Fibroblast of skin of scalp (primary cell): Measurements from ENCODE around the gene FAM163B.

Experiments
- DNase-seq: peaks from one replicate; pipeline ENCODE4 v3.0.0-alpha.2; 2013

Gene FAM163B

GRCh38 chr9:133615606-133616188 is 6.5 kb upstream of the FAM163B start:
- DNase-seq = no peak

GRCh38 chr9:133615186-133615585 is 6.0 kb upstream of the FAM163B start:
- no peak for DNase-seq

GRCh38 chr9:133614678-133615077 is 5.5 kb upstream of the FAM163B start:
- no peak for DNase-seq

DNA sequence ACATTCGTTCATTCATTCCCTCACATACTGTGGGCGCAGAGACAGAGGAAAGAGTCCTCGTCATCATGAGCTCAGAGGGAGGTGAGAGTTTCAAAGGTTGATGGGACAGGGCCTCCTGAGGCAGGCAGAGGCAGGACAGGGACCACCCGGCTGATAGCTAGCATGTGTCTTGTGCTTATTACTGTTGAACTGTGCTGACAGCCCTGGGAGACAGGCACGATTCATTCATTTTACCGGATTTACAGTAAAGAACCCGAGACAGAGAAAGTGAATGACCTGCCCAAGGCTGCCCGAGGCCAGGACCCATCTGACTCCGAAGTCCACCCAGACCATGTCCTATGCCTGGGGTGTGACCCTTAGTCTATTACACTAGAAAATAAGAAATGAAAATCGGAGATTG is 4.9 kb upstream of the FAM163B start:
- no peak for DNase-seq

DNA sequence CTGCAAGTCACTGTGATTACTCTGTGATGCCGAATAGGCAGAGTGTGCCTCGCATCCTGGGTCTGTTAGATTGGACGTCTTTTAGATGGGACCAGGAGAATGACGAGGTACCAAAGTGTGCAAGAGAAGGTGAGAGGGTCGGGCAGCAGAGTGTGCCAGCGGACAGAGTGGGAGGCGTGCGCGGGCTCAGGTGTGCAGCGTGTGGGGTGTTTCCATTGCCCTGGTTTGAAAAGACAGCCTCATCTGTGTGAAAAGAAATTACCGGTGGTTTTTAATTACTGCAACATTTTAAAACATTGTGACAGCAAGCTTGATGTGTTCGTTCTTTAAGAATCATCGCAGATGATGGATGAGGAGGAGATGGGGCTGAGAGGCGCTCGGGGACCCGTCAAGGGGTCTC is 4.2 kb upstream of the FAM163B start:
- no peak for DNase-seq

- no peak for DNase-seq
These were observed 3.6 kb upstream of the FAM163B start for GRCh38 chr9:133612816-133613215.

GRCh38 chr9:133612051-133612450 is 2.9 kb upstream of the FAM163B start:
- no peak for DNase-seq

DNA sequence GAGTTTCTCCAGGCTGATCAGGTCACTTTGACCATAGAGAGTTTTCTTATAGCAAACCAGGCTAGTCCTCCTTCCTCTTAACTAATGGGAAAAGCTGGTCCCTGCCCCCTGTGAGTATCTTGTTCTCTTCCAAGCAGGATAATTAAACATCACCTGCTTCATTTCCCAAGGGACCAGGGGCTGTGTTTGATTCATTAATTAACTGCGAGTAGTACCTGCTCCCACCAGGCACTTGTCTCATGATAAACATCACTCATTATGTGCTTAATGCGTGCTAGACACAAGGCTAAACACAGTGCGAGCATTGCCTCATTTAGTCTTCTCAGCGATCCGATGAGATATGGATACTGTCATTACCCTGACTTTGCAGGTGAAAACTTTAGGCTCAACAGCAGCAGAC is 1.7 kb upstream of the FAM163B start:
- no peak for DNase-seq

DNA sequence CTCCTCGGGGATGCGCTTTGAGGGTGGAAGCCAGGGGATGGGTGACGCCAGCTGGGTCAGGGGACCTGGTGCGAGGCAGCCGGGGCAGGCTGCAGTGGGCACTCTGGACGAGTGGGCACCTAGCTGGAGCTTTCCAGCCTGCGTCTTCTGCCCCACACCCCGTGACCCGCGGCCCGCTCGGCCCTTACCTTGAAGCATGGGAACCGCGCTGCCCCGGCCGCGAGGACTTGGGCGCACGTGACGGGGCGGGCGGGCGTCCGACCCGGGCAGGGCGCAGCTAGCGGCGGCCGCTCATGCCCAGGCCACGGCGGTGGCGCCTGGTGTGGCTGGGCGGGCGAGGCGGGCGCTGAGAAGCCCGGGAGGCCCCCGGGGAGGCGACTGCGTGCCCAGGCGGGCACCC is 300 bp downstream of the FAM163B start:
- DNase-seq = no peak

DNA sequence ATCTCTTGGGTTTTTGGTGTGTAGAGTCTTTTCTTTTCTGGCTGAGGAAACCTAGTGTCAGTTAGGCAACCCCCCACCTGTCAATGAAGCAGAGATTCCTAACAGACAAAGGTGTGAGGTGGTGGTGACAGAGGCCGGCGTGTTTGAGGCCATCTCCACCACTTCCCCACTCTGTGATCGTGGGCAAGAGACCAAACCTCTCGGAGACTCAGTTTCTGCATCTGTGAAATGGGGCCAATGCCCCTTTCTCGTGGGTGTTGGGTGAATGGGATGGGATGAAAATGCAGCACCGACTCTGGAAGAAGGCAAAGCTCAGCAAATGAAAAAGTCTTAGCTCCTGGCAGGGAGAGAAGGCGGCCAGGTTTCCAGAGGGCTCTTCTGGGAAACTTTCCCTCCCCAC is 807 bp downstream of the FAM163B start:
- no peak for DNase-seq

DNA sequence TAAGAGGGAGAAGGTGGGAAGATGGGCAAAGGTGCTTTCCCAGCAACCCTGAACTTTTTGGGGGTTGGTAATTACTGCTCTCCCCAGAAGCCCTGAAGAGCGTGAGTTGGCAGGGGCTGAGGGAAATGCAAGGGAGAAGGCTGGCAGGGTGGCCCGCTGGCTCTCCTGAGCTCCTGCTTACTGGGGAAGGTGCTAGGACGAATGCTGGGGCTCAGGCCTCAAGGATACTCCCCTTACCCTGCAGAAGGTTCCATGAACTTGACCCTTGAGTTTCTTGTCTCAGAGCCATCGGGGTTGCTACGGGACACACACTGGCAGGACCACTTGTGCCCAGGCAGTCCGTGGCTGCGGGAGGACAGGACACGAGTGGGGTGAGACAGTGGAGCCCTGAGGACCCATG is 1.2 kb downstream of the FAM163B start:
- no peak for DNase-seq

DNA sequence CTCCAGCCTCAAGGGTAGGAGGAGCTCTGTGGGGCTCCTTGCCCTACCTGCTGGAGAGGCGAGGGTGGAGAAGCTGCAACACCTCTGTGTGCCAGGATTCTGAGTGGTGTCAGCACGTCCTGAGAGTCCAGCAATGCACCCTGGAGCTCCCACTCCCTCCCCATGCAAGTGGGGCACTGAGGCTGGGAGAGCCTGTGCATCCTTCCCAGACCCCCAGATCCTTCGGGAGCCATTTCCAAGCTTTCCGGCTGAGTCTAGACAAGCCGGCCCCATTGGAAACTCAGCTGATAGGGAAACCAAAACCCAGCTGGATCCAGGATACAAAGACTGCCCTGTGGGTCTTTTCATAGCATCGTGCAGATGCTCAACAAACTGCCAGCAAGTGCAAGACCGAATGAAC is 1.8 kb downstream of the FAM163B start:
- no peak for DNase-seq

DNA sequence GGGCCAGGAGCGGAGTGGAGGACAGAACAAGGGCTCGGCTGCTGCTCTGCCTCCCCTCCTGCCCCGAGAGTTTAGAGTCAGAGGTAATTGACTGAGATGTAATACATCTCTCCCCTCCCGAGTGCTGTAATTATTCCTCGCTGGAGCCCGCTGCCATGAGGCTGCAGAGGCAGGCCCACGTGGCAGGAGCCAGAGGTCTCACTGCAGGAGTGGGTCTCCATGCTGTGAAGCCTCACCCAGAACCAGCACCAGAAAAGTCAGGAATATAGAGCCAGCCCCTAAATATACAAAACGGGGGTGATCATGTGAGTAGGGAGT is 2.5 kb downstream of the FAM163B start:
- no peak for DNase-seq

GRCh38 chr9:133605856-133606707 is 3.1 kb downstream of the FAM163B start:
- DNase-seq = no peak

- DNase-seq = no peak
These were observed 3.7 kb downstream of the FAM163B start for GRCh38 chr9:133605446-133605845.

- DNase-seq = no peak
These were observed 4.3 kb downstream of the FAM163B start for GRCh38 chr9:133604856-133605255.

DNA sequence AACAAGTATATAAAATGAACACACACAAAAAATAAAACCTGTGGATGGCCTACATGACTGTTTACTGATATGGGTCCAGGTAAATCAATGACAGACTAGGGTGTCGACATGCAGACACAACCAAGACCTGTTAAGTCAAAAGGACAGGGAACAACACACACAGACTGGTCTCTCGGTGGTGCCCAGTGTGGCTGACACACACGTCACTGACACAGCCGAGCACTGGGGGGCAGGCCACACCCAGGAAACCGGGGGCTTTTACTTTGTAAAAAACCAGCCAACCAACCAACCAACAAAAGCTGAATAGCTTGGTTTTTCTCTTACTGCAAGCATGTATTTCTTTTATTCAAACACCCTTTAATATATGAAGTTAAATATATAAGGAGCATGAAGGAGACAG is 5.0 kb downstream of the FAM163B start:
- no peak for DNase-seq

DNA sequence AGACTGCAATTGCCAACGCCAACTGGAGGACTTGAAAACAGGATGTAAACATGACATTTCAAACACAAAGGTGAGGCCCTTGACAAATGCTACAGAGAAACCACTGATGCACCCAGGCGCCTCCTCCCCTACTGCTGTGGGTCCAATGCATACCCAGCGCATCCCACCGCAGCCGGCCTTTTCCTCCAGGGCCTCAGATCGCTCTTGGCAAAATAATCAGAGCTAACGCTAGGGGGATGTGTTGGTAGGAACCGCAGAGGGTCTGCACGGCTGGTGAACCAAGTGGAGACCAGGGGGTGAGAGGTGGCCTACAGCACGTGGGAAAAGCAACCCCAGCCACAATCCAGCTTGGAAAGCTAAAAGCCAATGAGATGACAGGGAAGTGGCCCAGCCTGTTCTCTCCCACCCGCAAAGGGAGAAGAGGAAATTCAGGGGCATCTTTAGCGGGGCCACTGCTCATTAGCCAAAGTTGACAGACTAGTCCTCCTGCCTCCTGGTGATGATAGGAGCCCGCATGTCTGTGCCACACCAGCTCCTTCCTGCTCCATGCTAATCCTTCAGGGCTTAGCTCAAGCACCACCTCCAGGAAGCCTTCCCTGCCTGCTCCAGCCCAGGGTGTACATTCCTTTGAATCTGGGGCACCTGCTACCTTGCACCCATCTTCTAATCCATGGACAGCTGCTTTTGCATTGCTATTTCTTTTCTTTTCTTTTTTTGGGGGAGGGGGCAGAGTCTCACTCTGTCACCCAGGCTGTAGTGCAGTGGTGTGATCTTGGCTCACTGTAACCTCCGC is 5.9 kb downstream of the FAM163B start:
- no peak for DNase-seq

GRCh38 chr9:133602277-133602676 is 6.9 kb downstream of the FAM163B start:
- DNase-seq = no peak

GRCh38 chr9:133601746-133602145 is 7.4 kb downstream of the FAM163B start:
- DNase-seq = no peak

GRCh38 chr9:133600739-133601138 is 8.4 kb downstream of the FAM163B start:
- no peak for DNase-seq

DNA sequence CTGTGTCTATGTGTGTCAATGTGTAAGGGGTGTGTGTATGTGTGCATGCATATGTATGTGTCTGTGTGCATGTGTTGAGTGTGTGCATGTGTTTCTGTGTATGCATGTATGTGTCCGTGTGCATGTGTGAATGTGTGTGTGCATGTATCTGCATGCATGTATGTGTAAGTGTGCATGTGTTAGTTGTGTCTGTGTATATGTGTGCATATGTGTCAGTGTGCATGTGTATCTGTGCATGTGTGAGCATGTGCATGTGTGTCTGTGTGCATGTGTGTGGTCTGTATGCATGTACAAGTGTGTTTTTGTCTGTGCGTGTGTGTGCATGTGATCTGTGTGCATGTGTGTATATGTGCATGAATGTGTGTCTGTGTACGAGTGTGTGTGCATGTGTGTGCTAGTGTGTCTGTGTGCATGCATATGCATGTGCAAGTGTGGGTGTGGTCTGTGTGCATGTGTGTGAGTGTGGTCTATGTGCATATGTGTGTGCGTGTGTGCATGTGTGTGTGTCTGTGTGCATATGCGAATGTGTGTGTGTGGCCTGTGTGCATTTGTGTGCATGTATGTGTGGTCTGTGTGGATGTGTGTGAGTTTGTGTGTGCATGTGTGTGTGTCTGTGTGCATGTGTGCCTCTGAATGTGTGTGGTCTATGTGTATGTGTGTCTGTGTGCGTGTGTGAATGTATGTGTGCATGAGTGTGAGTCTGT is 9.6 kb downstream of the FAM163B start:
- no peak for DNase-seq

- no peak for DNase-seq
These were observed 10.2 kb downstream of the FAM163B start for GRCh38 chr9:133598978-133599377.
